Measurements from ENCODE around the gene ZNF470.
A peak's percentile ranks its signal among the peaks of the same experiment; 100 is the strongest.

Gene ZNF470

DNA sequence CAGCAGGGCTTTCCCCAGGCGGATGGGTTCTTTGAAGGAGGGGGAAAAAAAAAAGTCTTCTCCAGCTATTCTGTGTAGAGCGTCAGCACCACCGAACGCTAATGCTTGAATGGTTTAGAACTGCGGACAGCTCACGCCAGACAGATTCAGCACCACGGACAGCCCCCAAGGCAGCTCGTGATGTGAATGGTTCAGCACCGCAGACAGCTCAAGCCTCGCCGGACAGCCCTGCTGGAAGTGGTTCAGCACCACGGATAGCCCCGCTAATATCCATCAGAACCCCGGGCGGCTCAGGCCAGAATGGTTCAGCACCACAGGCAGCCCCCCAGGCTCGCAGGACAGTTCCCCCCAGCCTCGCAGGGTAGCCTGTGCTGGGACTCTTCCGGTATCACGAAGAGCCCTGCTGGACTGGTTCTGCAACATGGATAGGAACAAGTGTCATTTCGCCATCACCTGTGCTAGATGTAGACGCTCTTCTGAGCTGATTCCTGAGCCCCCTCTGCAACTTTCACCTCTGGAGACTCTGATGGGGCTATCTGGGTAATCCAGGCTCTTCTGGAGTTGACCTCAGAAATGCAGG lies 70.8 kb downstream of the ZNF470 start (continued):
- peak; percentile 99 for TF ChIP-seq PBX3 (CRISPR knock-in tag; IDR thresholded peaks at IDR 0.05)
- TF ChIP-seq ZBTB48 (tag by site-specific recombination; IDR thresholded peaks at IDR 0.05) = no peak
- no peak for TF ChIP-seq ZBTB11 (tag by site-specific recombination; conservative IDR thresholded peaks at IDR 0.05; ENCODE audit: low read depth)
- no peak for TF ChIP-seq ZNF157 (tag by site-specific recombination; IDR thresholded peaks at IDR 0.05)
- no peak for TF ChIP-seq ZNF404 (tag by site-specific recombination; IDR thresholded peaks at IDR 0.05)
- TF ChIP-seq, protein P1, sequence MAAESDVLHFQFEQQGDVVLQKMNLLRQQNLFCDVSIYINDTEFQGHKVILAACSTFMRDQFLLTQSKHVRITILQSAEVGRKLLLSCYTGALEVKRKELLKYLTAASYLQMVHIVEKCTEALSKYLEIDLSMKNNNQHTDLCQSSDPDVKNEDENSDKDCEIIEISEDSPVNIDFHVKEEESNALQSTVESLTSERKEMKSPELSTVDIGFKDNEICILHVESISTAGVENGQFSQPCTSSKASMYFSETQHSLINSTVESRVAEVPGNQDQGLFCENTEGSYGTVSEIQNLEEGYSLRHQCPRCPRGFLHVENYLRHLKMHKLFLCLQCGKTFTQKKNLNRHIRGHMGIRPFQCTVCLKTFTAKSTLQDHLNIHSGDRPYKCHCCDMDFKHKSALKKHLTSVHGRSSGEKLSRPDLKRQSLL (tag by site-specific recombination; IDR thresholded peaks at IDR 0.05) = no peak

Measured in HEK293 (cell line).